HL-60 (cell line): Measurements from ENCODE around the gene WDR35.

Source experiments
- DNase-seq, 2 experiments: peaks; one replicate each; pipeline ENCODE4 v3.0.0-alpha.2; 2010 to 2020; ENCODE audit warnings: low read depth in 1 of 2, low spot score in 1 of 2
- H3K27ac ChIP-seq: fragments of 250-450 bp; sonication (Bioruptor Pico); replicated peaks from 2 replicates; pipeline ENCODE4 v1.5.1; 2020; ENCODE audit warnings: mild to moderate bottlenecking, moderate library complexity
- H3K27me3 ChIP-seq: fragments of 250-450 bp; sonication (Bioruptor Pico); 2 replicates; pipeline ENCODE4 v1.5.1; 2021; ENCODE audit warnings: mild to moderate bottlenecking, moderate library complexity; ENCODE audit not compliant: insufficient read depth, poor library complexity, severe bottlenecking
- H3K4me3 ChIP-seq: replicated peaks from 2 replicates; pipeline ENCODE4 v1.5.1; 2011; ENCODE audit warnings: mild to moderate bottlenecking, control low read depth, low read length; ENCODE audit not compliant: insufficient read depth
- GABPA ChIP-seq: IDR thresholded peaks from 2 replicates; pipeline ENCODE4 v1.6.1; 2012; ENCODE audit warnings: low read depth
- POLR2AphosphoS5 ChIP-seq: IDR thresholded peaks from 2 replicates; pipeline ENCODE4 v1.6.1; 2012; ENCODE audit warnings: low read depth
- REST ChIP-seq: IDR thresholded peaks from 2 replicates; pipeline ENCODE4 v1.6.1; 2012; ENCODE audit warnings: low read depth; ENCODE audit not compliant: insufficient replicate concordance
- SPI1 ChIP-seq: IDR thresholded peaks from 2 replicates; pipeline ENCODE4 v1.6.1; 2012; ENCODE audit warnings: low read depth, mild to moderate bottlenecking, borderline replicate concordance
- TF ChIP-seq, protein P1 (sequence below): IDR thresholded peaks from one replicate; pipeline ENCODE4 v1.5.1; 2011; ENCODE audit warnings: low read length, control low read depth, inconsistent platforms; ENCODE audit not compliant: insufficient read depth

WDR35 gene

DNA sequence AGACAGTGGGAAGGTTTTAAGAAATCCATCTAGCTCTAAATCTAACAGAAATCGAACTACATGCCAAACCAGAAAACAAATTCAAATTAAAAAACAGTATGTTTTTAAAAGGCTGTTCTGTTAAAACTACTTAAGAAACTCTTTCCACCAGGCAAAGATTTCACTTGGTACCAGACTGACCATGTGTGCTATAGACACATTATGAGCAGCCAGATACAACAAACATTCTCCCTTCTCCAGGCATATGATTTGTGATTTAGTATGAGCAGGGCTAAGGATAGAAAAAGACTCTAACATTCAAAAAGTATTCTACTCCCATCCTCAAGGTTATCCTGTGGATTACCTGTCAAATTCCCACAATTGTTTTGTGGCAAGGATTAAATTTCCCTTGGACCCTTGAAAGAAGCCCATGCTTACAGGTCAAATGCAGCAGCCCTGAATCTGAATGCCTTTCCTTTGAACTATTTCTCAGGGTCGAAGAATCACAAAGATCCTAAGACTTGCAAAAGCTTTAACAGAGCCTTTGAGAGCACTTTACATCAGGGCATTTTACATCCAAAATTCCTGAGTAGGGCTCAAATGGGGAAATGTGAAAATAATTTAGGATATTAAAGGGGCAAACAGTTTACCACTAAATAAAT lies 45.6 kb downstream of the WDR35 start:
- no peaks in the 10 kb centered on the region for H3K27me3 ChIP-seq
- TF ChIP-seq REST (no peak), GABPA (no peak), SPI1 (no peak), POLR2AphosphoS5 (no peak)
- TF ChIP-seq, protein P1, sequence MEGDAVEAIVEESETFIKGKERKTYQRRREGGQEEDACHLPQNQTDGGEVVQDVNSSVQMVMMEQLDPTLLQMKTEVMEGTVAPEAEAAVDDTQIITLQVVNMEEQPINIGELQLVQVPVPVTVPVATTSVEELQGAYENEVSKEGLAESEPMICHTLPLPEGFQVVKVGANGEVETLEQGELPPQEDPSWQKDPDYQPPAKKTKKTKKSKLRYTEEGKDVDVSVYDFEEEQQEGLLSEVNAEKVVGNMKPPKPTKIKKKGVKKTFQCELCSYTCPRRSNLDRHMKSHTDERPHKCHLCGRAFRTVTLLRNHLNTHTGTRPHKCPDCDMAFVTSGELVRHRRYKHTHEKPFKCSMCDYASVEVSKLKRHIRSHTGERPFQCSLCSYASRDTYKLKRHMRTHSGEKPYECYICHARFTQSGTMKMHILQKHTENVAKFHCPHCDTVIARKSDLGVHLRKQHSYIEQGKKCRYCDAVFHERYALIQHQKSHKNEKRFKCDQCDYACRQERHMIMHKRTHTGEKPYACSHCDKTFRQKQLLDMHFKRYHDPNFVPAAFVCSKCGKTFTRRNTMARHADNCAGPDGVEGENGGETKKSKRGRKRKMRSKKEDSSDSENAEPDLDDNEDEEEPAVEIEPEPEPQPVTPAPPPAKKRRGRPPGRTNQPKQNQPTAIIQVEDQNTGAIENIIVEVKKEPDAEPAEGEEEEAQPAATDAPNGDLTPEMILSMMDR, result no peak
- no peak overlapping the region for H3K4me3 ChIP-seq
- no peak for DNase-seq
- H3K27ac ChIP-seq, result no peak overlapping the region

DNA sequence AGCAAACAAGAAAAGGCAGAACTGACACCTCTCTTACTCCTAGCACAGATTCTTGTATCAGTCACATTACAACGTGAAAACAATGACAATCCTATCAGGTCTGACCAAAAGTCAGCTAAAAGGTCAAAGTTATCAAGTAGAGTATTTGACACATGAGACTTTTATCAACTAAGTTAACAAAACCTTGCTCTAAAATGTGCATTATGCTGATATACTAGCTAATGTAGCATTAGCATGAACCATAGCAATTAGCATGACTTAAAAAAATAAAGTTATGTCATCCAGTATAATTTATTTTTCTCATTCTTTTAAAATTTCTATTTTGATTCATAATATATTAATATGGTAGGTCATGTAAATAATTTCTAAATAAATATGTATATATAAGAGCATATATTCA lies 46.7 kb downstream of the WDR35 start:
- TF ChIP-seq REST (no peak), GABPA (no peak), SPI1 (no peak), POLR2AphosphoS5 (no peak)
- TF ChIP-seq, protein P1, result no peak
- no peak for DNase-seq
- no peak overlapping the region for H3K4me3 ChIP-seq
- H3K27me3 ChIP-seq, result no peaks in the 10 kb centered on the region
- H3K27ac ChIP-seq, result no peak overlapping the region

GRCh38 chr2:19942199-19942598 lies 47.7 kb downstream of the WDR35 start:
- no peak overlapping the region for H3K4me3 ChIP-seq
- H3K27ac ChIP-seq, result no peak overlapping the region
- no peak for TF ChIP-seq GABPA
- TF ChIP-seq REST, result no peak
- no peak for TF ChIP-seq POLR2AphosphoS5
- no peak for TF ChIP-seq SPI1
- TF ChIP-seq, protein P1, result no peak
- no peak for DNase-seq
- H3K27me3 ChIP-seq, result no peaks in the 10 kb centered on the region
